ENCODE results near the gene VIPR2.

Gene VIPR2

DNA sequence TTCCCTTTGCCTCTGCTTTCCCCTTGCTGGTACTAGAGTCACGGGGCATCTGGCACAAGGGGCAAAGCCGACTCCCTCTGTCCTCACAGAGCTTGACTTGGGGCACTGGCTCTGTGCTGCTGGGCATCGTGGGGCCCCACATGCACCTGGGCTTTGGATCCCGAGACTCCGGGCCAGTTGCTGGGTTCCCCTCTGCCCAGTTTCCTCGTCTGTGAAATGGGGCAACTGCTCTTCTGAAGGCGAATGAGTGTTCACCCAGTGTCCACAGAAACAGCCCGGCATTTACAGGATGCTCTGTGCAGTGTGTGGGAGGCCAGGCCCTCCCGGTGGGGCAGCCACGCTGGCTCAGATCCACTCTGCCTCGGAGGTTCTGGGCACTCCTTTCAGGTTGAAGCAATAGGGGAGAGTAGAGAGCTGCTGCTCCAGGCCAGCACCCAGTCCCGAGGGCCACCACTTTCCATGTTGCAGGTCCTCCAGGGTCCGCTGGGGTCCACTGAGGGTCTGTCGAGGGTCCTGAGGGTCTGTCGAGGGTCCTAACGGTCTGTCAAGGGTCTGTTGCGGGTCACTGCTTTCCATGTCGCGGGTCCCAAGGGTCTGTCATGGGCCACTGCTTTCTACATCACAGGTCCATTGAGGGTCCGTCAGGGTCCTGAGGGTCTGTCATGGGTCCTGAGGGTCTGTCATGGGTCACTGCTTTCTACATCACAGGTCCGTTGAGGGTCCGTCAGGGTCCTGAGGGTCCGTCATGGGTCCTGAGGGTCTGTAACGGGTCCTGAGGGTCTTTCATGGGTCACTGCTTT, 103.6 kb downstream of the VIPR2 start:
- no peak for DNase-seq (ENCODE audit: low read depth)

- DNase-seq (ENCODE audit: low read depth) = no peak
Observed at GRCh38 chr7:159040146-159040545, 104.5 kb downstream of the VIPR2 start.

DNA sequence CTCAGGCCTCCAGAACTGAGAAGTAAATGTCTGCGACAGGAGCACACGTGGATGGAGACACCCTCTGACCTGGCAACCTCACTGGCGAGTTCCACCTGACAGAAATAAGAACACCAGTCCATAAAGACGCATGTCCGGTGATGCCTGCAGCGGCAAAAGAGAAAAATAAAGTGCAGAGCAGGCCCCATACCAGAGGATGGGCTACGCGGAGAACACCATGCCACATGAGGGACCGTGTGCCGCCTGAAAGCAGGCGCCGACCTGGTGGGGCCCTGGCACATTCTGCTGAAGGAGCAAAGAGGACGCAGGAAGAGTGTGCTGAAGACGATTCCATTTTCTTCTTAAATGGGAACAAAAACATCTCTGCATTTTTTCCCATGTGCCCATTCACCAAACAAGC, 105.0 kb downstream of the VIPR2 start:
- no peak for DNase-seq (ENCODE audit: low read depth)

DNA sequence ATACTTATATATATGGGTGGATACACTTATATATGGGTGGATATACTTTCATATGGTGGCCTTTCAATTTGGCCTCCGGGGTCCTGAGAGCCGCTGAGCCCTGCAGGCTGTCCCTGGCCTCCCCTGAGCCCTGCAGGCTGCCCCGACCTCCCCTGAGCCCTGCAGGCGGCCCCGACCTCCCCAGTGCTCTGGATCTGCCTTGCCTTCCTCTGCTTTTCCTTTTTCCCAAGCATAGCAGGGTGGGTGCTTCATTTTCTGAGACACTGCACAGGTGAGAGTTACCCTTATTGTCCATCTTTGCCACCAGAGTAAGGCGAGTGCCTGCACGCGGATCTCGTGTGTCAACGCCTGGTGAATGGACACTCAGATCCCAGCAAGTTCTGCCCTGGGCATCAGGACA, 106.6 kb downstream of the VIPR2 start:
- no peak for DNase-seq (ENCODE audit: low read depth)

DNA sequence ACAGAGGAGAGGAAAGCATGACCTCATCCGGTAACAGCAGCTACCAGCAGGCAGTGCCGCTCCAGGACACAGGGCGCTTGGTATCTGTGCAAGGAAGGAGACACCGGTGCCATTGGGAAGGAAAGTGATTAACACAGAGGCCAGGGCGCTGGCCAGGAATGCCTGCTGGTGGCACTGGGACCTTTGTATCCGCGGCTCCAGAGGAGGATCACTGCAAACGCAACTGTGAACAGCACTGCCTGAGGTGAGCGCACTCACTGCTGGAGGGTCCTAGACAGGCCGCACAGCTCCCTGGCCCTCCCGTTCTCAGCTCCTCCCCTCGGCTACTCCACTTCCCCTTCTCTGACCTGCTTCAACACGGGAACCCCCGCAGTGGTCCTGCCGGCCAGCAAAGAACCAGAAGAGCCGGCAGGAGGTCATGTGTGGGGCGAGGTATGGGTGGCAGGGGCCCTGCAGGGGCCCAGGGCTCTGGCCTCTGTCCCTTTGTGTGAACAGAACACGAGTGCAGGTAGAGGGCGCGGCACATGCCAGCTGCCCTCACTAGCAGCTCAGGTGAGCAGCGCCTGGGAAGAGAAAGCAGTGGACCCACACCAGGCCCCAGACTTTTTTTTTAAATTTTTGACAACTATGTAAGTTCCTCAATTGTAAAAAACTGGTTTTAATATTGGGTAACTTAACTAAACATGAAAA, 107.6 kb downstream of the VIPR2 start:
- DNase-seq (ENCODE audit: low read depth) = no peak

DNA sequence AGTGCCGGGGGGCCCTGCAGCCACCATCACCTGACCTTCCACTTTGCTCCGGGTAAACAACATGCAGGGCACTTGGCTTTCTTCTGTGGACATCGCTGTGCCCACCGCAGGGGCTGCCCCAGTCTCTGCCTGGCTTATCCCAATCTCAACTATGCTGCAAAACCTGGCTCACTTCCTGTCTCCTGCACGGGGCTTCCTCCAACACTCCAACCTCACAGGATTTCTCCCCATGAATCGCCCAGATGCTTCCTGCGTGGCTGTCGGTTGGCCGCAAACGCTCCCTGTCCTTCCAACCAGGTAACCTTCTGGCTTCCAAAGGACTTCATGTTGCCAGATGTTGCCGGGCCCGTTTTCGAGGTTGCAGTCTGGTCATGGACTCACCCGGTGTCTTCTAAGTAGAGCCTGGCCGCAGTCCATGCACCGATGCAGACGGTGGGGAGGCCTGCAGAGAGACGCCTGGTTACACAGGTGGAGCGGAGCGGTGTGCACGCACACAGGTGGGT, 109.0 kb downstream of the VIPR2 start:
- DNase-seq (ENCODE audit: low read depth) = no peak

- DNase-seq (ENCODE audit: low read depth) = no peak
Observed at GRCh38 chr7:159034988-159035387, 109.7 kb downstream of the VIPR2 start.

DNA sequence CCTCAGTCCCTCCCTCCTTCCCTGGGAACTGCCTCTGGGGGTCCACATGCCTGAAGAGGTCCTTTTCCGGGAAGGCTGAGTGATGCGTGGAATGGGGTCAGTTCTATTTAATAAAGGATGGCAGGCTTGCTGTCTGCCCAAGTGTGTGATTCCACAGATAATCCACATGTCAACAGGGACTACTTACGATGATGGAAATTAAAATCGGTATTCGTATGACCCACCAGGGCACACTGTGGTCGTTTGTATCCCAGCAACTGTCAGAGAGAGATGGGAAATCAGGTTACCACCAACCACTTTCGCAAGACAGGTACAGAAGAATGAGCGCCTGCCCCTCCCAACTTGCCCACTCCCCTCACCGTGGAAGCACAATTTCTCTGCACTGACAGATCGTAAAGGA, 110.3 kb downstream of the VIPR2 start:
- DNase-seq (ENCODE audit: low read depth) = no peak

DNA sequence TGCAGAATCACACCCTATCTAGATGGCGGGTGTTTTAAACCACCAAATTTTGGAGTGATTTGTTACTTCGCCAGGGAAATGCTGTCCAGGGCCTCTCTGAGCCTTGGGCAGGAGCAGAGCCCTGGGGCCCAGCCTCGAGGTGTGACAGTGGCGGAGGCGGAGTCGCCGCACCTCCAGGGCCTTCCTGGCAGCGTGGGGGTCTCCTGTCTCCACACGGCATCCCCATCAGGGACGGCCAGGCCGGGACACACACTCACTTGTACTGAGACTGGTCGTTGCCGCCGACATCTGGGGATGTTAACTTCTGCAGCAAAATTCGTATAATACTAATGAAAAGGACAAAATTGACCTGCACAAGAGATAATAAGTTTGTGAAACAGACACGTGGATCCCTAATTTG, 110.7 kb downstream of the VIPR2 start:
- no peak for DNase-seq (ENCODE audit: low read depth)

DNA sequence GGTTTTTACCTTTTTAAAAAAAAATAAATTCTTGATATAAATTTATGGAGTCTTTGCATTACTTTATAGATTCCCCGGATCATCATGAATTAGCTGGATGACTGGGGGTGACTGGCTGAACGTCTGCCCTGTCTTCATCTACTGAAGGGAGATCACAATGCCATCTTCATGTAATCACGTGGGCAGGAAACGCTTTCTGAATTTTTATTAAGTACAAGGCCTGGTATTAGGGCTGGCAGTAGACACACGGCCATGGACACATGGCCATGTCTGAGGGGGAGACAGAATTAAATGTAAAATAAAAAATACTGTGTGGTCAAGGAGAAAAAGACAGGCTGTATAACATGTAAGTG, 111.2 kb downstream of the VIPR2 start:
- DNase-seq (ENCODE audit: low read depth) = no peak

- no peak for DNase-seq (ENCODE audit: low read depth)
Observed at GRCh38 chr7:159032753-159033472, 111.8 kb downstream of the VIPR2 start.

- no peak for DNase-seq (ENCODE audit: low read depth)
Observed at GRCh38 chr7:159032322-159032721, 112.3 kb downstream of the VIPR2 start.

DNA sequence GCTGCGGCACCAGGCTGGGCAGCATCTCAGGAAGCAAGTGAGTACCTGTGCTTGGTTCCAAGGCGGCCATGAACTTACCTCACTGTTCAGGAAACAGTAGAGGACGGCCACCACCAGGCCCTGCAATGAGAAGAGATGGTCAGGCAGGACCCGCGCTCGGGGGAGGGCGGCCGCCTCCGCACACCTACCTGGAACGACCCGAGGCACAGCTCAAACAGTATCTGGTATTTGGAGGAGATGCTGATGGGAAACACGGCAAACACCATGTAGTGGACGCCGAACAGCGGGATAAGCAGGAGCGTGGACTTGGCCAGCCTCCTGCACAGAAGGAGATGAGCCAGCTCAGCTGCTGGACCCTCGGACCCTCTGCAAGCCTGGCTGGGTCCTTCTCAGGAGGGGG, 112.9 kb downstream of the VIPR2 start:
- DNase-seq (ENCODE audit: low read depth) = no peak

GRCh38 chr7:159031135-159031701, 113.4 kb downstream of the VIPR2 start:
- DNase-seq (ENCODE audit: low read depth) = no peak

- no peak for DNase-seq (ENCODE audit: low read depth)
Observed at GRCh38 chr7:159030490-159031134, 114.1 kb downstream of the VIPR2 start.

- DNase-seq (ENCODE audit: low read depth) = no peak
Observed at GRCh38 chr7:159028508-159029401, 115.9 kb downstream of the VIPR2 start.

DNA sequence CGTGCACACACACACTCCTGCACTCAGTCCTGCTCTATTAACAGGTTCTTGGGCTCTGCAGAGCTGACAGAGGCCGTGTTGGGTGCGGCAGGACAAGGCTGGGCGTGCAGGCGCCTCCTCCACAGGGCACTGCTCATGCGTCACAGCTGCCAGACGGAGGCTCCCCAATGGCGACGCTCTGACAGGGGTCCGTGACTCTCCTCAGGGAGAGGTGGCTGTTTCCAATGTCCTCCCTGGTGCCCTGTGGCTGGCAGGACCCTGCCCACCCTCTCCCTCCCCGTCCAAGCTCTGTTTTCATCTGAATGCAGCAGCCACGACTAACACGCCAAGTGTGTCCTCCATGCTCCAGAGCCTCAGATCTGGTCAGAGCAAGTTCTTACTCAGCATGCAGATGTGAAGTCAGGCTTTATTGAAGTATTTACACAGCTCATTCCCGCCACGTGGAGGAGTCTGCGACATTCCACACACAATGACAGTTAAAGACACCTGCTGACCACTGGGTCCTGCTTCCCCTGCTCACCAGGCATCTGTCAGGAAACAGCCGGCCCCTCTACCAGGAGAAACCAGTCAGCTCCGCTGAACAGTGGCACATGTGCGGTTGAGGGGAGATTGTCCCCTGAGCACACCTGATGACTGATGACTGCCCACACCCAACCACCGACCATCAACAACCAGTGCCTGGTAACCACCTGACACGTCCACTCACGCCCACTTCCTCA, 116.7 kb downstream of the VIPR2 start:
- DNase-seq (ENCODE audit: low read depth) = no peak

GRCh38 chr7:159027056-159027788, 117.4 kb downstream of the VIPR2 start:
- DNase-seq (ENCODE audit: low read depth) = no peak

DNA sequence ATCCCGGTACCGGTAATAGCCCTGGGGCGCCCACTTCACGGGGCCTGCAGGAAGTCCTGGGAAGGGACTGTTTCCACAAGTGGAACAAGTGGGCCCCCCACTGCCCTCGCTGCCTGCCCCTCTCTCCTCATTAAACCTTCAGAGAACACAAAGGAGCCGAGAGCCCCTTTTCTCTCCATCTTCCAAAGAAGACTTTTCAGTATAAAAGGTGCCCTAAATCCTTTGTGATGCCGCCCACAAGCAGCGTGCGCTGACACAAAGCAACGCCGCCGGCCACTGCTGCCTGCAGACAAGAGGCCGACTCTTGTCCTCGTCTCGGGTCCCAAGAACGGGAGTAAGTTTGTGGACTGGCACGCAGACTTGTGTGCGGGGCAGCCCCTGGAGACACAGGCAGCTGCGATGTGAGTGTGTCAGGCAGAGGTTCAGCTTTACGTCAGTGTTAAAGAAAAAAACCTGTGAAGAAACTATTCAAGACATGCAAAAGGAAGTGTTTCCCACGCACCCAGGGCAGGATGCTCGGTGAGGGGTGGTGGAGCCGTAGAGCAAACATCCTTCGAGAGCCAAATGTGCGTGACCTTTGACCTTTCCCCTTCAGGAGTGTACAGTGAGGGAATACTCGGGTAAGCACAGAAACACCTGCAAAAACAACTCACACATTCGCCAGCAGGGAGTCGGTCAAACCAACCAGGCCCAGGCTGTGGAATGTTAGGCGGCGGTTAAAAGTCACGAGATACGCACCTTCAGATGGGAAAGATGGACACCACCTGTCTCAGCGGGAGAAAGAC, 118.2 kb downstream of the VIPR2 start:
- no peak for DNase-seq (ENCODE audit: low read depth)
